Gastrocnemius medialis (tissue), 4 donors: ENCODE results near the gene PRDM15.

ENCODE experiments used
- POLR2A ChIP-seq, 2 donors: fragments of 450-650 bp; IDR thresholded peaks; one replicate each; pipeline ENCODE4 v1.6.1; 2017; ENCODE audit warnings: antibody characterized with exemption in 2 of 2, mild to moderate bottlenecking in 2 of 2, moderate library complexity in 2 of 2
- TF ChIP-seq, protein P1 (sequence below), 5 experiments: fragments of 450-650 bp in 3 of 5; fragments of 200-600 bp in 2 of 5; sonication (generic) in 2 of 5; IDR thresholded peaks in 4 of 5; conservative IDR thresholded peaks in 1 of 5; 1 replicate in 4 of 5; 2 replicates in 1 of 5; pipeline ENCODE4 v1.5.1; 2016 to 2019; ENCODE audit warnings: antibody characterized with exemption in 5 of 5, mild to moderate bottlenecking in 3 of 5, moderate library complexity in 3 of 5

GRCh38 chr21:41858466-41859296, 20.5 kb downstream of the PRDM15 start:
- TF ChIP-seq, protein P1, sequence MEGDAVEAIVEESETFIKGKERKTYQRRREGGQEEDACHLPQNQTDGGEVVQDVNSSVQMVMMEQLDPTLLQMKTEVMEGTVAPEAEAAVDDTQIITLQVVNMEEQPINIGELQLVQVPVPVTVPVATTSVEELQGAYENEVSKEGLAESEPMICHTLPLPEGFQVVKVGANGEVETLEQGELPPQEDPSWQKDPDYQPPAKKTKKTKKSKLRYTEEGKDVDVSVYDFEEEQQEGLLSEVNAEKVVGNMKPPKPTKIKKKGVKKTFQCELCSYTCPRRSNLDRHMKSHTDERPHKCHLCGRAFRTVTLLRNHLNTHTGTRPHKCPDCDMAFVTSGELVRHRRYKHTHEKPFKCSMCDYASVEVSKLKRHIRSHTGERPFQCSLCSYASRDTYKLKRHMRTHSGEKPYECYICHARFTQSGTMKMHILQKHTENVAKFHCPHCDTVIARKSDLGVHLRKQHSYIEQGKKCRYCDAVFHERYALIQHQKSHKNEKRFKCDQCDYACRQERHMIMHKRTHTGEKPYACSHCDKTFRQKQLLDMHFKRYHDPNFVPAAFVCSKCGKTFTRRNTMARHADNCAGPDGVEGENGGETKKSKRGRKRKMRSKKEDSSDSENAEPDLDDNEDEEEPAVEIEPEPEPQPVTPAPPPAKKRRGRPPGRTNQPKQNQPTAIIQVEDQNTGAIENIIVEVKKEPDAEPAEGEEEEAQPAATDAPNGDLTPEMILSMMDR (IDR thresholded peaks at IDR 0.05 in 4 of 5, conservative IDR thresholded peaks at IDR 0.05 in 1 of 5), result no peak
- TF ChIP-seq POLR2A (IDR thresholded peaks at IDR 0.05), result no peak
